HepG2 (cell line): ENCODE results near the gene GPR183.

Experiments
- CAMTA2 ChIP-seq: sonication (generic); formaldehyde crosslinking; IDR thresholded peaks from 2 replicates; pipeline ENCODE4 v1.4.0; 2020; ENCODE audit warnings: mild to moderate bottlenecking, missing genetic modification reagents, borderline replicate concordance
- HES4 ChIP-seq: sonication (generic); formaldehyde crosslinking; IDR thresholded peaks from 2 replicates; pipeline ENCODE4 v1.9.0; 2021; ENCODE audit warnings: mild to moderate bottlenecking, missing genetic modification reagents, borderline replicate concordance
- IRF2 ChIP-seq: IDR thresholded peaks from 2 replicates; pipeline ENCODE4 v1.6.1; 2018; ENCODE audit warnings: missing genetic modification reagents, missing compliant biosample characterization
- MATR3 ChIP-seq: sonication (generic); formaldehyde crosslinking; IDR thresholded peaks from 2 replicates; pipeline ENCODE4 v1.4.0; 2020; ENCODE audit warnings: missing genetic modification reagents
- NFE2L2 ChIP-seq: fragments of 150-350 bp; IDR thresholded peaks from 2 replicates; pipeline ENCODE4 v1.6.1; 2014; ENCODE audit warnings: low read length
- NONO ChIP-seq, 2 experiments: fragments of 450-650 bp in 1 of 2; sonication (generic) in 1 of 2; formaldehyde crosslinking in 1 of 2; IDR thresholded peaks in 1 of 2; conservative IDR thresholded peaks in 1 of 2; 2 replicates each; pipeline versions ENCODE4 v1.6.1 to v1.8.0; 2017 to 2022; ENCODE audit warnings: mild to moderate bottlenecking in 1 of 2, missing genetic modification reagents in 1 of 2, moderate library complexity in 1 of 2
- TAF1 ChIP-seq: sonication (generic); formaldehyde crosslinking; IDR thresholded peaks from 2 replicates; pipeline ENCODE4 v1.4.0; 2020; ENCODE audit warnings: missing genetic modification reagents
- USF2 ChIP-seq, 2 experiments: sonication (generic) in 1 of 2; formaldehyde crosslinking in 1 of 2; IDR thresholded peaks; 2 replicates each; pipeline versions ENCODE4 v1.5.1 to v1.6.1; 2011 to 2020; ENCODE audit warnings: borderline replicate concordance in 1 of 2, low read depth in 1 of 2, low read length in 1 of 2, mild to moderate bottlenecking in 1 of 2, missing genetic modification reagents in 1 of 2, moderate library complexity in 1 of 2
- ZNF552 ChIP-seq: sonication (generic); formaldehyde crosslinking; IDR thresholded peaks from 2 replicates; pipeline ENCODE4 v1.9.0; 2022; ENCODE audit warnings: missing genetic modification reagents, mild to moderate bottlenecking, borderline replicate concordance
- ZNF775 ChIP-seq: sonication (generic); formaldehyde crosslinking; IDR thresholded peaks from 2 replicates; pipeline ENCODE4 v1.4.0; 2020; ENCODE audit warnings: missing genetic modification reagents, mild to moderate bottlenecking, moderate library complexity, borderline replicate concordance
- TF ChIP-seq, protein P1 (sequence below): sonication (generic); formaldehyde crosslinking; IDR thresholded peaks from 2 replicates; pipeline ENCODE4 v1.5.0; 2020; ENCODE audit warnings: mild to moderate bottlenecking, missing genetic modification reagents, moderate library complexity

DNA sequence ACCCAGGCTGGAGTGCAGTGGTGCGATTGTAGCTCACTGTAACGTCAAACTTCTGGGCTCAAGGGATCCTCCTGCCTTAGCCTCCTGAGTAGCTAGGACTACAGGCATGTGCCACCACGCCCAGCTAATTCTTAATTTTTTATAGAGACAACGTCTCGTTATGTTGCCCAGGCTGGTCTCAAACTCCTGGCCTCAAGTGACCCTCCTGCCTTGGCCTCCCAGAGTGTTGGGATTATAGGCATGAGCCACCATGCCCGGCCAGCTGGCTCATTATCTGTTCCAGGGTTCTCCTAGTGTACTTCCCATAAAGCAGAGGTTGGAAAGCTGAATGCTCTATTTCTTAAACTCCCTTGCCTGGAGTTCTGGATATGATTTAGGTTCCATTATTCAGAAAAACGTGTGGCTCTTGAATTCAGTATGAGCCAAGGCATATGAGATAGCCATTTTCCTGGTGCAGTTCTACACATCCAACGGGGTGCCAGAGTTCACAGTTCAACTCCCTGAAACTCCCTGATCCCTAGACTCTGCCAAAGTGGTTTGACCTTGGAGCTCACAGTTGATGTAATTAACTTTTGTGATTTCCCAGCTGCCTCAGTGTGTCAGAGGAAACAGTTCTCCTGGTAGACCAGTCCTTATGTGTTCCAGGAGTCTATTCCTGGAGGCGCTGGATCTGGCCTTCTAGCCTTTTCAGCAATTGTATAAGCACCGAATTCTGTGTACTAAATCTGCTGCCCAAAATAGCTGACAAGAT lies 21.6 kb downstream of the GPR183 start:
- TF ChIP-seq CAMTA2 (CRISPR knock-in tag), result no peak
- no peak for TF ChIP-seq NONO (IDR thresholded peaks at IDR 0.05)
- no peak for TF ChIP-seq NONO (CRISPR knock-in tag; conservative IDR thresholded peaks at IDR 0.05)
- no peak for TF ChIP-seq TAF1 (CRISPR knock-in tag)
- TF ChIP-seq ZNF552, result no peak
- TF ChIP-seq, protein P1, sequence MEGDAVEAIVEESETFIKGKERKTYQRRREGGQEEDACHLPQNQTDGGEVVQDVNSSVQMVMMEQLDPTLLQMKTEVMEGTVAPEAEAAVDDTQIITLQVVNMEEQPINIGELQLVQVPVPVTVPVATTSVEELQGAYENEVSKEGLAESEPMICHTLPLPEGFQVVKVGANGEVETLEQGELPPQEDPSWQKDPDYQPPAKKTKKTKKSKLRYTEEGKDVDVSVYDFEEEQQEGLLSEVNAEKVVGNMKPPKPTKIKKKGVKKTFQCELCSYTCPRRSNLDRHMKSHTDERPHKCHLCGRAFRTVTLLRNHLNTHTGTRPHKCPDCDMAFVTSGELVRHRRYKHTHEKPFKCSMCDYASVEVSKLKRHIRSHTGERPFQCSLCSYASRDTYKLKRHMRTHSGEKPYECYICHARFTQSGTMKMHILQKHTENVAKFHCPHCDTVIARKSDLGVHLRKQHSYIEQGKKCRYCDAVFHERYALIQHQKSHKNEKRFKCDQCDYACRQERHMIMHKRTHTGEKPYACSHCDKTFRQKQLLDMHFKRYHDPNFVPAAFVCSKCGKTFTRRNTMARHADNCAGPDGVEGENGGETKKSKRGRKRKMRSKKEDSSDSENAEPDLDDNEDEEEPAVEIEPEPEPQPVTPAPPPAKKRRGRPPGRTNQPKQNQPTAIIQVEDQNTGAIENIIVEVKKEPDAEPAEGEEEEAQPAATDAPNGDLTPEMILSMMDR (CRISPR knock-in tag), result no peak
- no peak for TF ChIP-seq HES4 (CRISPR knock-in tag)
- no peak for TF ChIP-seq USF2 (IDR thresholded peaks at IDR 0.05; ENCODE audit: low read depth, low read length)
- TF ChIP-seq USF2 (CRISPR knock-in tag; IDR thresholded peaks at IDR 0.05; ENCODE audit: borderline replicate concordance), result no peak
- no peak for TF ChIP-seq NFE2L2
- no peak for TF ChIP-seq IRF2 (CRISPR knock-in tag)
- TF ChIP-seq MATR3 (CRISPR knock-in tag), result no peak
- TF ChIP-seq ZNF775 (CRISPR knock-in tag), result no peak
